ENCODE measurements around the gene RFC2.
A peak's percentile ranks its signal among the peaks of the same experiment; 100 is the strongest.

RFC2 gene

DNA sequence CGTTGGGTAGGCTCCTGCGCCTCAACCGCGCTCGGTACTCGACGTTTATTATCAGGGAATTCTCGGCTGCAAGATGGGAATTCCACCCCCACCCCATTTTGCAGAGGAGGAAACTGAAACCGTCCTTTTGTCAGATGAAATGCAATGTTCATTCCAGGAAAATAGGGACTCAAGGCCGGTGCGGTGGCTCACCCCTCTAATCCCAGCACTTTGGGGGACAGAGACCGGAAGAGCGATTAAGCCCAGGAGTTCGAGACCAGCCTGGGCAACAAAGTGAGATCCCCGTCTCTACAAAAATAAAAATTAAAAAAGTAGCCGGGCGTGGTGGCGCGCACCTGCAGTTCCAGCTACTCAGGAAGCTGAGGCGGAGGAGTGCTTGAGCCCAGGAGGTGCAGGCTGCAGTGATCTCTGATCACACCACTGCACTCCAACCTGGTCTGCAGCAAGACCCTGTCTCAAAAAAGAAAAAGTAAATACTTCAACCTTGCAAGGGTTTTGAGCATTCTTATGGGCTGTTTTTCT is 720 bp upstream of the RFC2 start:
- peaks cover 24 to 26% of the 10 kb centered on the region in 2 experiments for H3K36me3 ChIP-seq (ENCODE audit: control insufficient read depth in 2 of 2, insufficient read depth in 1 of 2, low read length in 2 of 2)
- H3K4me1 ChIP-seq (ENCODE audit: control insufficient read depth, insufficient read depth, low read length): no peaks in the 10 kb centered on the region
- H3K27ac ChIP-seq (ENCODE audit: extremely low read depth, low read depth, low read length): peak overlapping the region; percentile 95; the same call in 1 of the 2 replicates
- ChIA-PET POLR2A (interaction anchor here (1.0 to 2.0 kb wide), 5 partner anchors 9 to 101 kb away, joined by 3 to 5 read pairs (median 4); no protein-coding TSS in a partner anchor), CTCF (interaction anchor here (0.6 to 1.0 kb wide), 2 partner anchors 147 to 175 kb away, joined by 3 to 4 read pairs; no protein-coding TSS in a partner anchor)
- peak overlapping the region; percentile 93 for H3K4me3 ChIP-seq (ENCODE audit: low read depth, low read length)
- H3K9me3 ChIP-seq (ENCODE audit: control insufficient read depth, insufficient read depth, low read depth, low read length): no peaks in the 10 kb centered on the region
- TF ChIP-seq ZNF239 (tag by site-specific recombination; IDR thresholded peaks at IDR 0.05) (no peak), ZBTB17 (tag by site-specific recombination; IDR thresholded peaks at IDR 0.05) (peak; percentile 8; the same call in 1 of the 2 replicates), ZNF155 (tag by site-specific recombination; IDR thresholded peaks at IDR 0.05) (no peak), ZSCAN16 (tag by site-specific recombination; IDR thresholded peaks at IDR 0.05) (no peak)

DNA sequence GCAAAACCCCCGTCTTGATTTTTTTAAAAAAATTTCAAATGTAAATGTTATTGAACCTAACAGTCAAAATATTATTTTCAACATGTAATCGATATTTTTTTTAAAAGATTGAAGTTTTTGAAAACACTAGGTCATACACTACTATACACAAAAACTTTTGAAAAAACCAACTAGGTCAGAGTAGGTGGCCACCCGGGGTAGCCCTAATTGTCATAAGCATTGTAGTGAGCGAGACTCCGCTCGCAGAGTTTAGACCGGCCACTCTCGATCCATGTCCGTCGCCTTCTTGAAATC is 417 bp downstream of the RFC2 start:
- no peaks in the 10 kb centered on the region for H3K9me3 ChIP-seq (ENCODE audit: control insufficient read depth, insufficient read depth, low read depth, low read length)
- ChIA-PET POLR2A (interaction anchor here (1.3 to 2.0 kb wide), 3 partner anchors 11 to 102 kb away, joined by 3 to 5 read pairs (median 4); no protein-coding TSS in a partner anchor), CTCF (interaction anchor here (0.6 to 1.1 kb wide), 3 partner anchors 39 to 246 kb away, joined by 3 to 7 read pairs (median 3); no protein-coding TSS in a partner anchor)
- TF ChIP-seq ZBTB1 (tag by site-specific recombination; IDR thresholded peaks at IDR 0.05) (no peak), SP3 (tag by site-specific recombination; IDR thresholded peaks at IDR 0.05) (no peak), ZSCAN23 (tag by site-specific recombination; IDR thresholded peaks at IDR 0.05) (no peak), ZNF184 (tag by site-specific recombination; IDR thresholded peaks at IDR 0.05) (0 out of 2 replicates have a peak, but pooled peaks have one; percentile 32), TRIM28 (IDR thresholded peaks at IDR 0.05; ENCODE audit: borderline replicate concordance, low read length) (no peak), ZNF549 (tag by site-specific recombination; IDR thresholded peaks at IDR 0.05) (no peak), ZNF610 (tag by site-specific recombination; IDR thresholded peaks at IDR 0.05; ENCODE audit: borderline replicate concordance) (0 out of 2 replicates have a peak, but pooled peaks have one; percentile 20), ZNF133 (tag by site-specific recombination; IDR thresholded peaks at IDR 0.05) (no peak), ZNF621 (tag by site-specific recombination; IDR thresholded peaks at IDR 0.05) (no peak), GLIS1 (tag by site-specific recombination; IDR thresholded peaks at IDR 0.05) (no peak), ZNF626 (tag by site-specific recombination; IDR thresholded peaks at IDR 0.05) (no peak), HOXC10 (CRISPR knock-in tag; IDR thresholded peaks at IDR 0.05) (no peak), ZNF146 (tag by site-specific recombination; IDR thresholded peaks at IDR 0.05) (no peak)
- TF ChIP-seq, protein P1, sequence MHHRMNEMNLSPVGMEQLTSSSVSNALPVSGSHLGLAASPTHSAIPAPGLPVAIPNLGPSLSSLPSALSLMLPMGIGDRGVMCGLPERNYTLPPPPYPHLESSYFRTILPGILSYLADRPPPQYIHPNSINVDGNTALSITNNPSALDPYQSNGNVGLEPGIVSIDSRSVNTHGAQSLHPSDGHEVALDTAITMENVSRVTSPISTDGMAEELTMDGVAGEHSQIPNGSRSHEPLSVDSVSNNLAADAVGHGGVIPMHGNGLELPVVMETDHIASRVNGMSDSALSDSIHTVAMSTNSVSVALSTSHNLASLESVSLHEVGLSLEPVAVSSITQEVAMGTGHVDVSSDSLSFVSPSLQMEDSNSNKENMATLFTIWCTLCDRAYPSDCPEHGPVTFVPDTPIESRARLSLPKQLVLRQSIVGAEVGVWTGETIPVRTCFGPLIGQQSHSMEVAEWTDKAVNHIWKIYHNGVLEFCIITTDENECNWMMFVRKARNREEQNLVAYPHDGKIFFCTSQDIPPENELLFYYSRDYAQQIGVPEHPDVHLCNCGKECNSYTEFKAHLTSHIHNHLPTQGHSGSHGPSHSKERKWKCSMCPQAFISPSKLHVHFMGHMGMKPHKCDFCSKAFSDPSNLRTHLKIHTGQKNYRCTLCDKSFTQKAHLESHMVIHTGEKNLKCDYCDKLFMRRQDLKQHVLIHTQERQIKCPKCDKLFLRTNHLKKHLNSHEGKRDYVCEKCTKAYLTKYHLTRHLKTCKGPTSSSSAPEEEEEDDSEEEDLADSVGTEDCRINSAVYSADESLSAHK (tag by site-specific recombination; IDR thresholded peaks at IDR 0.05): no peak
- H3K4me3 ChIP-seq (ENCODE audit: low read depth, low read length): peak overlapping the region; percentile 93
- H3K4me1 ChIP-seq (ENCODE audit: control insufficient read depth, insufficient read depth, low read length): no peaks in the 10 kb centered on the region
- H3K27ac ChIP-seq (ENCODE audit: extremely low read depth, low read depth, low read length): peak overlapping the region; percentile 95
- peaks cover 35 to 36% of the 10 kb centered on the region in 2 experiments for H3K36me3 ChIP-seq (ENCODE audit: control insufficient read depth in 2 of 2, insufficient read depth in 1 of 2, low read length in 2 of 2)

DNA sequence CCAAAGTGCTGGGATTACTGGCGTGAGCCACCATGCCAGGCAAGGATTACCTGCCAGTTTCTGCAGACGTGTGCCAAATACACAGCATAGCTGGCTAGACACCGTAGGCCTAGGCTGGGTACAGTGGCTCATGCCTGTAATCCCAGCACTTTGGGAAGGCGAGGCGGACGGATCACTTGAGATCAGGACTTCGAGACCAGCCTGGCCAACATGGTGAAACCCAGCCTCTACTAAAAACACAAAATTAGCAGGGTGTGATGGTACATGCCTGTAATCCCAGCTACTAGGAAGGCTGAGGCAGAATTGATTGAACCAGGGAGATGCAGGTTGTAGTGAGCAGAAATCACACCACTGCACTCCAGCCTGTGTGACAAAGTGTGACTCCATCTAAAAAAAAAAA is 868 bp downstream of the RFC2 start:
- H3K36me3 ChIP-seq (ENCODE audit: control insufficient read depth in 2 of 2, insufficient read depth in 1 of 2, low read length in 2 of 2): peaks cover 38 to 41% of the 10 kb centered on the region in 2 experiments
- CTCF ChIA-PET: interaction anchor here (0.6 to 1.1 kb wide), 4 partner anchors 39 to 247 kb away, joined by 3 to 7 read pairs (median 3); no protein-coding TSS in a partner anchor
- no peaks in the 10 kb centered on the region for H3K9me3 ChIP-seq (ENCODE audit: control insufficient read depth, insufficient read depth, low read depth, low read length)
- no peaks in the 10 kb centered on the region for H3K4me1 ChIP-seq (ENCODE audit: control insufficient read depth, insufficient read depth, low read length)
- peak overlapping the region; percentile 95; the same call in 1 of the 2 replicates for H3K27ac ChIP-seq (ENCODE audit: extremely low read depth, low read depth, low read length)
- H3K4me3 ChIP-seq (ENCODE audit: low read depth, low read length): peak overlapping the region; percentile 93
- POLR2A ChIA-PET: interaction anchor here (1.3 to 2.0 kb wide), 2 partner anchors 11 to 53 kb away, joined by 4 to 5 read pairs; no protein-coding TSS in a partner anchor
- TF ChIP-seq ZNF248 (tag by site-specific recombination; IDR thresholded peaks at IDR 0.05): no peak
- TF ChIP-seq ZNF16 (tag by site-specific recombination; IDR thresholded peaks at IDR 0.05; ENCODE audit: low read depth): no peak
- TF ChIP-seq, protein P2, sequence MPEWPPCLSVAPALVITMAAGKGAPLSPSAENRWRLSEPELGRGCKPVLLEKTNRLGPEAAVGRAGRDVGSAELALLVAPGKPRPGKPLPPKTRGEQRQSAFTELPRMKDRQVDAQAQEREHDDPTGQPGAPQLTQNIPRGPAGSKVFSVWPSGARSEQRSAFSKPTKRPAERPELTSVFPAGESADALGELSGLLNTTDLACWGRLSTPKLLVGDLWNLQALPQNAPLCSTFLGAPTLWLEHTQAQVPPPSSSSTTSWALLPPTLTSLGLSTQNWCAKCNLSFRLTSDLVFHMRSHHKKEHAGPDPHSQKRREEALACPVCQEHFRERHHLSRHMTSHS (tag by site-specific recombination; IDR thresholded peaks at IDR 0.05): no peak
- TF ChIP-seq ZNF19 (tag by site-specific recombination; IDR thresholded peaks at IDR 0.05; ENCODE audit: low read depth): no peak
- TF ChIP-seq, protein P3, sequence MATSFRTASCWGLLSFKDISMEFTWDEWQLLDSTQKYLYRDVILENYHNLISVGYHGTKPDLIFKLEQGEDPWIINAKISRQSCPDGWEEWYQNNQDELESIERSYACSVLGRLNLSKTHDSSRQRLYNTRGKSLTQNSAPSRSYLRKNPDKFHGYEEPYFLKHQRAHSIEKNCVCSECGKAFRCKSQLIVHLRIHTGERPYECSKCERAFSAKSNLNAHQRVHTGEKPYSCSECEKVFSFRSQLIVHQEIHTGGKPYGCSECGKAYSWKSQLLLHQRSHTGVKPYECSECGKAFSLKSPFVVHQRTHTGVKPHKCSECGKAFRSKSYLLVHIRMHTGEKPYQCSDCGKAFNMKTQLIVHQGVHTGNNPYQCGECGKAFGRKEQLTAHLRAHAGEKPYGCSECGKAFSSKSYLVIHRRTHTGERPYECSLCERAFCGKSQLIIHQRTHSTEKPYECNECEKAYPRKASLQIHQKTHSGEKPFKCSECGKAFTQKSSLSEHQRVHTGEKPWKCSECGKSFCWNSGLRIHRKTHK (tag by site-specific recombination; IDR thresholded peaks at IDR 0.05): no peak
- TF ChIP-seq ZNF707 (tag by site-specific recombination; IDR thresholded peaks at IDR 0.05): no peak
- no peak for TF ChIP-seq ZNF426 (tag by site-specific recombination; IDR thresholded peaks at IDR 0.05)
- TF ChIP-seq, protein P4, sequence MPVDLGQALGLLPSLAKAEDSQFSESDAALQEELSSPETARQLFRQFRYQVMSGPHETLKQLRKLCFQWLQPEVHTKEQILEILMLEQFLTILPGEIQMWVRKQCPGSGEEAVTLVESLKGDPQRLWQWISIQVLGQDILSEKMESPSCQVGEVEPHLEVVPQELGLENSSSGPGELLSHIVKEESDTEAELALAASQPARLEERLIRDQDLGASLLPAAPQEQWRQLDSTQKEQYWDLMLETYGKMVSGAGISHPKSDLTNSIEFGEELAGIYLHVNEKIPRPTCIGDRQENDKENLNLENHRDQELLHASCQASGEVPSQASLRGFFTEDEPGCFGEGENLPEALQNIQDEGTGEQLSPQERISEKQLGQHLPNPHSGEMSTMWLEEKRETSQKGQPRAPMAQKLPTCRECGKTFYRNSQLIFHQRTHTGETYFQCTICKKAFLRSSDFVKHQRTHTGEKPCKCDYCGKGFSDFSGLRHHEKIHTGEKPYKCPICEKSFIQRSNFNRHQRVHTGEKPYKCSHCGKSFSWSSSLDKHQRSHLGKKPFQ (tag by site-specific recombination; IDR thresholded peaks at IDR 0.05): peak; percentile 77
- no peak for TF ChIP-seq ZNF221 (tag by site-specific recombination; IDR thresholded peaks at IDR 0.05; ENCODE audit: borderline replicate concordance)
